Peyer's patch (tissue), 4 donors: ENCODE data around the gene EDN1. TPM values are rescaled to one million over a fixed set of nuclear protein-coding genes. Genes with fewer than 3 reads are reported as not detected.

Experiments used
- DNase-seq, 3 donors: peaks; one replicate each; pipeline ENCODE4 v3.0.0-alpha.2; 2017 to 2019
- H3K27ac ChIP-seq, 4 donors: fragments of 200-600 bp; sonication (generic); one replicate each; pipeline ENCODE4 v1.5.1; 2016 to 2019
- H3K27me3 ChIP-seq, 2 donors: fragments of 200-600 bp; sonication (generic); one replicate each; pipeline ENCODE4 v1.5.1; 2019
- H3K36me3 ChIP-seq, 3 donors: fragments of 200-600 bp; sonication (generic); one replicate each; pipeline ENCODE4 v1.5.1; 2016 to 2019
- H3K4me1 ChIP-seq, 4 donors: fragments of 200-600 bp; sonication (generic); one replicate each; pipeline ENCODE4 v1.5.1; 2016 to 2019
- H3K4me3 ChIP-seq, 4 donors: fragments of 200-600 bp; sonication (generic); 1 replicate in 3 of 4; 2 replicates in 1 of 4; pipeline ENCODE4 v1.5.1; 2016 to 2019; ENCODE audit warnings: mild to moderate bottlenecking in 1 of 4
- H3K9me3 ChIP-seq, 4 donors: fragments of 200-600 bp; sonication (generic); one replicate each; pipeline ENCODE4 v1.5.1; 2016 to 2019; ENCODE audit warnings: mild to moderate bottlenecking in 1 of 4
- CTCF ChIP-seq, 6 experiments: fragments of 450-650 bp in 4 of 6; fragments of 200-600 bp in 2 of 6; sonication (generic) in 1 of 6; IDR thresholded peaks; one replicate each; pipeline ENCODE4 v1.5.1; 2017 to 2019; ENCODE audit warnings: antibody characterized with exemption in 6 of 6, mild to moderate bottlenecking in 3 of 6, moderate library complexity in 1 of 6
- POLR2A ChIP-seq, 2 donors: fragments of 450-650 bp; IDR thresholded peaks; one replicate each; pipeline ENCODE4 v1.5.1; 2017; ENCODE audit warnings: antibody characterized with exemption in 2 of 2, mild to moderate bottlenecking in 2 of 2, moderate library complexity in 2 of 2
- total RNA-seq, 4 donors: library from RNA; depleted of rRNA; stranded (reverse); fragments of >200 nt; gene quantifications; one replicate each; pipeline ENCODE4 v1.1.0, GENCODE V29; 2016

The EDN1 gene
- total RNA-seq, 4 donors from 2014 or later, result 5.8 to 19.0 (median 13.5) TPM

- H3K4me1 ChIP-seq, result peaks cover 0 to 2% (median 0%) of the 10 kb centered on the region in 4 donors
- no peaks in the 10 kb centered on the region for H3K27me3 ChIP-seq
- no peak for DNase-seq
- TF ChIP-seq POLR2A (IDR thresholded peaks at IDR 0.05), result no peak
- TF ChIP-seq CTCF (IDR thresholded peaks at IDR 0.05), result no peak
- H3K36me3 ChIP-seq, result no peaks in the 10 kb centered on the region
- H3K27ac ChIP-seq, result no peak overlapping the region
- no peak overlapping the region for H3K4me3 ChIP-seq
- H3K9me3 ChIP-seq, result no peaks in the 10 kb centered on the region
These were observed 3.6 kb upstream of the EDN1 start for GRCh38 chr6:12286373-12287110.

DNA sequence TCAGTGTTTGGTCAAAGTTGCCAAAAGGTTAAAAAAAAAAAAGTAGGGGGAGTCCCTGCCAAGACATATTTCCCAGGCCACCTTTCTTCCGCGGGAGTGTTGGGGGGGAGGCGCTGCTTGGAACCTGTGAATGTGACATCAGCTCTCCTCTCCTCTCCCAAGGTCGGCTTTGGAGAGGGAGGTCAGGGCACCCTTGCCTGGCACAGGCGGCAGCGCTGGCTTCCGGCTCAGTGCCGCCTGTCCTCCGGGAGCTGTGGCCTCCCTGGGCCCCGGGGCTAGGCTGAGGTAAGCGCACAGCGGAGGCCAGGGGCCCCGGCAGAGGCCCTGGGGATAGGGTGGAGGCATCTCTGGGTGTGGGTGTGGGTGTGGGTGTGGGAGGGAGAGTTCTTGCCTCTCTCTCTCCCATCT, 1.9 kb upstream of the EDN1 start:
- TF ChIP-seq CTCF (IDR thresholded peaks at IDR 0.05), result no peak
- no peak for TF ChIP-seq POLR2A (IDR thresholded peaks at IDR 0.05)
- H3K27me3 ChIP-seq, result no peaks in the 10 kb centered on the region
- peaks cover 0 to 9% (median 0%) of the 10 kb centered on the region in 4 donors for H3K4me1 ChIP-seq
- no peak for DNase-seq
- H3K27ac ChIP-seq, result no peak overlapping the region
- H3K4me3 ChIP-seq, result no peak overlapping the region
- no peaks in the 10 kb centered on the region for H3K9me3 ChIP-seq
- H3K36me3 ChIP-seq, result no peaks in the 10 kb centered on the region

GRCh38 chr6:12288914-12289313, 1.2 kb upstream of the EDN1 start:
- Histone ChIP-seq H3K4me3 (no peak overlapping the region), H3K9me3 (no peaks in the 10 kb centered on the region), H3K36me3 (peaks cover 0 to 2% (median 0%) of the 10 kb centered on the region in 3 donors), H3K27me3 (no peaks in the 10 kb centered on the region), H3K27ac (no peak overlapping the region), H3K4me1 (peaks cover 0 to 9% (median 0%) of the 10 kb centered on the region in 4 donors)
- DNase-seq, result no peak
- TF ChIP-seq CTCF (IDR thresholded peaks at IDR 0.05) (no peak), POLR2A (IDR thresholded peaks at IDR 0.05) (no peak)

GRCh38 chr6:12289365-12289919, 719 bp upstream of the EDN1 start:
- Histone ChIP-seq H3K4me3 (peak overlapping the region; percentile 31 to 53 (median 39)), H3K27me3 (no peaks in the 10 kb centered on the region), H3K27ac (peak overlapping the region in 3 of 4 donors; percentile 28 to 67 (median 51)), H3K9me3 (no peaks in the 10 kb centered on the region), H3K36me3 (peaks cover 0 to 3% (median 0%) of the 10 kb centered on the region in 3 donors), H3K4me1 (peaks cover 0 to 12% (median 0%) of the 10 kb centered on the region in 4 donors)
- DNase-seq, result peak in 2 of 3 donors; percentile 33 to 79
- TF ChIP-seq POLR2A (IDR thresholded peaks at IDR 0.05), result no peak
- peak; percentile 20 to 90 (median 75) for TF ChIP-seq CTCF (IDR thresholded peaks at IDR 0.05)

DNA sequence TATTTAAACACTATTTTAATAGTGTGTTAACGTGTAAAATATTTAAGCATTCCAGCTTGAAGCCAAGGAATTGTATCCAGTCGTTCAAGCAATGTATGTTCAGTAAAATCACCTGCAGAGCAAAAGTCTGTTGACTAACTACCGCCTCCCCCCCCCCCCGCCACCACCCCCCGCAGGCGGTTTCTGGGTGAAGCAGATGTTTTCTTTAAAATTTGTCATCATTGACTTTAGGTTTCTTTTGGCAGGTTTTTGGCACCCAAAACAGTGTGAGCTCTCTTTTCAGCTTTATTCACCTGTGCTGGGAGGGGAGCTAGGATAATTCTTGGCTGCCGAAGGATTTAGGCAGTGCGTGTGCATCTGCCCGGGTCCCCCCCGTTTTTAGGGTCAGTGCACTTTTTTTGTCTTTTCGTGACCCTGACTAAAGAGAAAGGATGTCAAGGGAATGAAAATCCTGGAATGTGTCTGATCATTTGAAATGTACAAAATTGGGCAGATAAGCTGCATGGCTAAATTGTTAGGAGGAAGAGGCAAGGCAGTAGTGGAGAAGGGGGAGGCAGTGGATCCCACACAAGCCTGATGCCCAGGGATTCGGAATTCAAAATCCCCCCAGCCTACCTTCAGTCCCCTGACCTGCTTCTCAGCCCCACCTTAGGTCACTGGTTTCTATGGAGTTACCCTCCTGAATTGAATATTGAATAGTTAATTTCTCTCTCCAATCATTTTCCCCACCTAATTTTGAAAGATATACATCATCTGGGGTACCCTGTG, 1.1 kb downstream of the EDN1 start:
- peaks cover 0 to 3% (median 0%) of the 10 kb centered on the region in 3 donors for H3K36me3 ChIP-seq
- peak overlapping the region in 3 of 4 donors; percentile 1 to 53 (median 46) for H3K4me3 ChIP-seq
- TF ChIP-seq CTCF (IDR thresholded peaks at IDR 0.05) (no peak), POLR2A (IDR thresholded peaks at IDR 0.05) (no peak)
- peak overlapping the region in 1 of 4 donors; percentile 67 for H3K27ac ChIP-seq
- DNase-seq, result no peak
- no peaks in the 10 kb centered on the region for H3K27me3 ChIP-seq
- peaks cover 0 to 13% (median 0%) of the 10 kb centered on the region in 4 donors for H3K4me1 ChIP-seq
- H3K9me3 ChIP-seq, result no peaks in the 10 kb centered on the region
